Left lung (tissue), 10 donors: ENCODE measurements around the gene KLHL5. TPM values are rescaled to one million over a fixed set of nuclear protein-coding genes. Genes with fewer than 3 reads are reported as not detected.

Experiments
- ATAC-seq: fragments of 200-7000 bp; cut with Tn5 transposase; one replicate; pipeline ENCODE4 v1.9.1; 2020; ENCODE audit warnings: moderate library complexity
- DNase-seq, 4 donors: peaks; one replicate each; pipeline ENCODE4 v3.0.0-alpha.2; 2013 to 2020
- H3K27ac ChIP-seq, 2 donors: fragments of 200-600 bp; sonication (generic) in 1 of 2; one replicate each; pipeline versions ENCODE4 v1.5.0 to v1.8.0; 2020 to 2021
- H3K27me3 ChIP-seq, 2 donors: fragments of 200-600 bp; sonication (generic) in 1 of 2; one replicate each; pipeline versions ENCODE4 v1.5.0 to v1.8.0; 2020 to 2021
- H3K36me3 ChIP-seq, 2 donors: fragments of 200-600 bp; sonication (generic) in 1 of 2; one replicate each; pipeline versions ENCODE4 v1.5.0 to v1.8.0; 2020 to 2021
- H3K4me1 ChIP-seq, 2 donors: fragments of 200-600 bp; one replicate each; pipeline ENCODE4 v1.8.0; 2021
- H3K4me3 ChIP-seq, 2 donors: fragments of 200-600 bp; sonication (generic) in 1 of 2; one replicate each; pipeline versions ENCODE4 v1.5.0 to v1.8.0; 2020 to 2021; ENCODE audit warnings: mild to moderate bottlenecking in 1 of 2
- H3K9me3 ChIP-seq, 2 donors: fragments of 200-600 bp; sonication (generic) in 1 of 2; one replicate each; pipeline versions ENCODE4 v1.5.0 to v1.8.0; 2020 to 2021
- intact Hi-C, 2 donors: fragments of 100-400 bp; cut with DNase I; formaldehyde crosslinking; loops; one replicate each; pipeline versions ENCODE4 v1.11.2 to v1.14.2; 2022
- polyA plus RNA-seq, 6 donors: library from polyadenylated mRNA; unstranded; fragments of 120-200 nt; gene quantifications; one replicate each; pipeline ENCODE4 v1.2.1, GENCODE V29; 2013; ENCODE audit not compliant: insufficient read length in 6 of 6
- total RNA-seq, 2 donors: library from RNA; stranded (reverse); fragmentation: NEBNext Ultra II Directional; extraction: Animal tissue kit (Norgen Biotek cat#: 25700); gene quantifications; one replicate each; pipeline ENCODE4 v1.2.1, GENCODE V29; 2021
- TF ChIP-seq, protein P1 (sequence below), 2 donors: fragments of 200-600 bp; sonication (generic) in 1 of 2; IDR thresholded peaks; one replicate each; pipeline versions ENCODE4 v1.5.0 to v1.8.0; 2021; ENCODE audit warnings: antibody characterized with exemption in 2 of 2
- donor health status: DM: no; HTN: yes; CAD: no.
- donor health status: DM: no; HTN: no; CAD: no.

KLHL5 gene
- total and polyA plus RNA-seq, 8 donors: 25.9 to 55.3 (median 43.2) TPM

DNA sequence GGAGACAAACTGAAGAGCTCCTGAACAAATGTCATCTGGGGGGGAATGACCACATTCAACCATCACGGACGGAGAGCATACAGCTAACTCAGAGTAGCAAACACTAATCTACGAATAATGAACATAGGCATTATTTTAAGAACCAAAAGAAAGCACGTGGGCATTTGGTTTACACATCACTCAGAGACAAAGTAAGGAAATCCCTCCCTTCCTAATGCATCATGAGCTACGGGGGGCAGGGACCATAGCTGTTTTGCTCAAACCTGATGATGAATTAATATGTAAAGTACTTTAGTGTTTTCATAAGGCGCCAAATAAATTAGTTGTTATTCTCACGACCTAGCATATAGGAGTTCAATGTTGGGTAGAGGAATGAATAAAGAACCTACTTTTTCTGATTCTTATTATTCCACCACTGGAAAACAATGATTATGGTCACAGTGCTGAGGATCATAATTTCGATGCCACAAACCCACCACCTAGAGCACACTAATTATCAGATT lies 18.1 kb upstream of the KLHL5 start:
- no peaks in the 10 kb centered on the region for H3K27me3 ChIP-seq
- H3K9me3 ChIP-seq: no peaks in the 10 kb centered on the region
- H3K4me1 ChIP-seq: peaks cover 0 to 52% of the 10 kb centered on the region in 2 donors
- ATAC-seq (peak; percentile 6), DNase-seq (no peak)
- TF ChIP-seq, protein P1, sequence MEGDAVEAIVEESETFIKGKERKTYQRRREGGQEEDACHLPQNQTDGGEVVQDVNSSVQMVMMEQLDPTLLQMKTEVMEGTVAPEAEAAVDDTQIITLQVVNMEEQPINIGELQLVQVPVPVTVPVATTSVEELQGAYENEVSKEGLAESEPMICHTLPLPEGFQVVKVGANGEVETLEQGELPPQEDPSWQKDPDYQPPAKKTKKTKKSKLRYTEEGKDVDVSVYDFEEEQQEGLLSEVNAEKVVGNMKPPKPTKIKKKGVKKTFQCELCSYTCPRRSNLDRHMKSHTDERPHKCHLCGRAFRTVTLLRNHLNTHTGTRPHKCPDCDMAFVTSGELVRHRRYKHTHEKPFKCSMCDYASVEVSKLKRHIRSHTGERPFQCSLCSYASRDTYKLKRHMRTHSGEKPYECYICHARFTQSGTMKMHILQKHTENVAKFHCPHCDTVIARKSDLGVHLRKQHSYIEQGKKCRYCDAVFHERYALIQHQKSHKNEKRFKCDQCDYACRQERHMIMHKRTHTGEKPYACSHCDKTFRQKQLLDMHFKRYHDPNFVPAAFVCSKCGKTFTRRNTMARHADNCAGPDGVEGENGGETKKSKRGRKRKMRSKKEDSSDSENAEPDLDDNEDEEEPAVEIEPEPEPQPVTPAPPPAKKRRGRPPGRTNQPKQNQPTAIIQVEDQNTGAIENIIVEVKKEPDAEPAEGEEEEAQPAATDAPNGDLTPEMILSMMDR (IDR thresholded peaks at IDR 0.05): no peak
- H3K36me3 ChIP-seq: no peaks in the 10 kb centered on the region
- H3K27ac ChIP-seq: peak overlapping the region; percentile 92
- peak overlapping the region; percentile 65 to 70 for H3K4me3 ChIP-seq
- intact Hi-C loops: no loop called here

DNA sequence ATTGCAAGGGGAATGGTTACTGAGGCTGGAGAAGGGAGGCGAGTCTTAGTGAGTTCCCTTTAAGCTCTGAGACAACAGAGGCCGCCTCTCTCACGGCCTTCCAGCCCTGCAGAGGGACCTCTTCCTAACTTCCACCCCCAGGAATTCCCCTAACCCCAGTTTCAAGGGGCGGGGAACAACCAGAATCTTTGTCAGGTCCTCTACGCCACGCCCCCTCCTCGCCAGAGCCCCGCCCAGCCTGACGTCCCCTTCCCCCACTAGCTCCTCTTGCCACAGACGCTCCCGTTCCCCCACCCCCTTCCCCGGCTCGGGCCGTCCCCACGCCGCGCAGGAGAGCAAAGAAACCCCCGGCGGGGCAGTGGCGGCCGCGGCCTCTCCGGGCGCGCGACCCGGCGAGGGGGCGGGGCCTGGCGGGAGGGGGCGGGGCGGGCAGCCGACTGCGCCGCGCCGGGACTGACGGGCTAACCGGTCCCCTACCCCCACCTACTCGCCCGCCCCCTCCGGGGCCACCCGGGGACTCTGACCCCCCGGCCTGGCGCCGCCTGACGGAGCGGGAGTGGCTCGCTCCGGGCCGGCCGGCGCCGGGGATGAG lies 17.6 kb upstream of the KLHL5 start:
- intact Hi-C loops: no loop called here
- no peaks in the 10 kb centered on the region for H3K36me3 ChIP-seq
- no peaks in the 10 kb centered on the region for H3K27me3 ChIP-seq
- peak overlapping the region; percentile 92 for H3K27ac ChIP-seq
- TF ChIP-seq, protein P1 (IDR thresholded peaks at IDR 0.05): no peak
- H3K4me1 ChIP-seq: peaks cover 0 to 52% of the 10 kb centered on the region in 2 donors
- no peaks in the 10 kb centered on the region for H3K9me3 ChIP-seq
- H3K4me3 ChIP-seq: peak overlapping the region; percentile 65 to 70
- ATAC-seq (peak; percentile 91), DNase-seq (peak; percentile 68 to 97 (median 92))

DNA sequence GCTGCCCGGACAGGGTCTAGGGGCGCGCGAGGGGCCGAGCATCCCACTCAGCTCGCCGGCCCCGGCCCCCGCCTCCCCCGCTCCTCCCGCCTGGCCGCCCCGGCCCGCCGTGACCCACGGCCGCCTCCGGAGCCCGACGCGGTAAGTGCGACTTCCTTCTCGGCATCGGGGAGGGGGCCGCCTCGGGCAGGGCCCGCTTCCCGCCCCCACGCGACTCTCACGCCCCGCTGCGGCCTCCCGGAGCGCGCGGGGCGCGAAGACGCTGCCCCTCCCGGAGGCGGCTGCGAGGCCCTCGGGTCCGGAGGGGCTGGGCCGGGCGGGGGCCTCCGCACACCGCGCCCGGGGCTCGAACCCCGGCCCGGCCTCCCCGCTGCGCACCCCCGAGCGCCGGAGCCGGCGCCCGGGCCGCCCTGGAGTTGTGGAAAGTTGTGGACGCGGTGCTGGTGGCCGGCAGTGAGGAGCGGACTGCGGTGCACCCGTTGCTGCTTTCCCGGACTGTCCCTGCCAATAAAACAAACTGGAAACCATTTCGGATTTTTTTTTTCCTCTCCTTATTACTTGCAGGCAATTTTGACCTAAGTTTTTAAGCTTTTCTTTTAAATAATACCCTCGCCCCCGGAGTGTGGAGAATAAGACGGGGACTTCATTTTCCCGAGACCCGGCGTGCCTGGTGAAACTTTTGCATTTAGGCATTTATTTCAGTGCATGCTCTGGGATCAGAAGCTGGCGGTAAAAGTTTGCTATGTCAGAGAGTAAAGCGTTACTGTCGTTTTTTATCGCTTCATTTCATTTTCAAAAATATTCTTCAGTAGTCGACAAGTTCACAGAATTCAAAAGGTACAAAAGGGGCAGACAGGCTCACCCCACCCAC lies 16.8 kb upstream of the KLHL5 start:
- H3K27ac ChIP-seq: peak overlapping the region; percentile 92
- H3K36me3 ChIP-seq: no peaks in the 10 kb centered on the region
- intact Hi-C loops: no loop called here
- peak overlapping the region; percentile 65 to 70 for H3K4me3 ChIP-seq
- H3K4me1 ChIP-seq: peaks cover 0 to 54% of the 10 kb centered on the region in 2 donors
- TF ChIP-seq, protein P1 (IDR thresholded peaks at IDR 0.05): no peak
- no peaks in the 10 kb centered on the region for H3K27me3 ChIP-seq
- peak; percentile 23 for ATAC-seq
- H3K9me3 ChIP-seq: no peaks in the 10 kb centered on the region
- peak in 2 of 4 donors; percentile 47 to 48 for DNase-seq

DNA sequence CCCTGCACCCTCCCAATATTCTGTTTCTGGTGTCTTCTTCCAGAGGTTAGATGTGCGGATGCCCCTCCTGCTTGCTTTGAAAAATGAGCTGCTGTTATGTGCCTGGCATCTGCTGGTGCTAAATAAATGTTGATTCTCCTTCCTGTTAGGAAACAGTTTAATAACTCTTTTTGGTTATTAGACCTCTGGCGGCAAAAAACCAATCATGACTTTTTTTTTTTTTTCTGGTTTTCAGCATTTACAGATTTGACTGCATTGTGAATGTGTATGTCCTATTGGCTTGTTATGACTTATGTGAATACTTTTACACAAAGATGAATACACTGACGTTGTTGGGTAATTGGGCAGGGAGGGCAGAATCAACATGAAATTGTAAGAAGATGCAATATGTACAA lies 16.2 kb upstream of the KLHL5 start:
- intact Hi-C loops: no loop called here
- DNase-seq (no peak), ATAC-seq (no peak)
- peak overlapping the region; percentile 65 to 70 for H3K4me3 ChIP-seq
- TF ChIP-seq, protein P1 (IDR thresholded peaks at IDR 0.05): no peak
- H3K27me3 ChIP-seq: no peaks in the 10 kb centered on the region
- H3K36me3 ChIP-seq: no peaks in the 10 kb centered on the region
- H3K4me1 ChIP-seq: peaks cover 0 to 58% of the 10 kb centered on the region in 2 donors
- no peaks in the 10 kb centered on the region for H3K9me3 ChIP-seq
- peak overlapping the region; percentile 92 for H3K27ac ChIP-seq

DNA sequence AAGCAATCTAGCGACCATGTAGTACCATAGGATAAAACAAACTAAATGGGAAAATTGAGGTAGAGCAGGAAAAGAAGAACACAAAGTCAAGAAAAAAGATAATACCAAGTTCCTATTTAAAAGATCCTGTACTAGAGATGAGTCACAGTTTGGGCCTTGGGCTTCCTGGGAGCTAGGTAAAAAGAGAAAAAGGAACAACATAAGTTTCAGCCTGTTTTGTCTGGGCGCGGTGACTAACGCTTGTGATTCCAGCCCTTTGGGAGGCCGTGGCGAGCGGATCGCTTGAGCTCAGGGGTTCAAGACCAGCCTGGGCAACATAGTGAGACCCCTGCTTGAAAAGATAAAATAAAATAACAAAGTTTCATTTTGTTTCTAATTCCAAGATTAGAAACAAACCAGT lies 15.8 kb upstream of the KLHL5 start:
- peak overlapping the region in 1 of 2 donors; percentile 92 for H3K27ac ChIP-seq

More for the DNA sequence above, 15.8 kb upstream of the KLHL5 start:
- DNase-seq (no peak), ATAC-seq (no peak)
- TF ChIP-seq, protein P1 (IDR thresholded peaks at IDR 0.05): no peak
- H3K36me3 ChIP-seq: no peaks in the 10 kb centered on the region
- peaks cover 0 to 61% of the 10 kb centered on the region in 2 donors for H3K4me1 ChIP-seq
- peak overlapping the region in 1 of 2 donors; percentile 70 for H3K4me3 ChIP-seq
- intact Hi-C loops: no loop called here
- no peaks in the 10 kb centered on the region for H3K9me3 ChIP-seq
- no peaks in the 10 kb centered on the region for H3K27me3 ChIP-seq
